Endothelial cell of umbilical vein (primary cell): ENCODE data around the gene ITPRID1. TPM values are rescaled to one million over a fixed set of nuclear protein-coding genes. Genes with fewer than 3 reads are reported as not detected.

ENCODE experiments used
- BruUV-seq: library from RNA; stranded (reverse); fragments of 400-500 nt; replicated peaks from 2 replicates; lab custom pipeline; 2021; lab: Mats Ljungman, UMichigan
- CTCF ChIA-PET: fragments of 300-600, 350-600 bp; sonication (Branson Sonifier 250); formaldehyde crosslinking; loops from one replicate; lab custom pipeline; 2021; ENCODE audit warnings: antibody characterized with exemption, inconsistent platforms; lab: Charles Lee
- POLR2A ChIA-PET: fragments of 300-600, 350-600 bp; sonication (Branson Sonifier 250); formaldehyde crosslinking; loops from one replicate; lab custom pipeline; 2021; ENCODE audit warnings: antibody characterized with exemption, inconsistent platforms; lab: Charles Lee
- DNase-seq: peaks from one replicate; pipeline ENCODE4 v3.0.0-alpha.2; 2011; ENCODE audit warnings: low read depth, low spot score
- FAIRE-seq: peaks from 2 replicates; lab custom pipeline; 2011; peaks lifted over from hg19 to GRCh38; lab: Jason Lieb, UNC
- H2AFZ ChIP-seq: 2 replicates; pipeline ENCODE4 v1.6.0; 2012; ENCODE audit warnings: low read depth, low read length, control low read depth, inconsistent platforms
- H3K27ac ChIP-seq: 2 replicates; pipeline ENCODE4 v1.5.1; 2011; ENCODE audit warnings: low read depth, mild to moderate bottlenecking, control low read depth, low read length, moderate library complexity; ENCODE audit not compliant: insufficient read depth
- H3K27me3 ChIP-seq, 2 experiments: 2 replicates each; pipeline versions ENCODE4 v1.6.0 to v1.6.1; 2011; ENCODE audit warnings: low read length in 2 of 2, mixed read lengths in 1 of 2; ENCODE audit not compliant: control insufficient read depth in 2 of 2, insufficient read depth in 2 of 2
- H3K36me3 ChIP-seq, 2 experiments: 2 replicates in 1 of 2; 3 replicates in 1 of 2; pipeline ENCODE4 v1.5.1; 2011; ENCODE audit warnings: low read length in 2 of 2, mild to moderate bottlenecking in 1 of 2, moderate library complexity in 1 of 2; ENCODE audit not compliant: control insufficient read depth in 2 of 2, insufficient read depth in 2 of 2; ENCODE audit errors: extremely low read depth in 1 of 2
- H3K4me1 ChIP-seq: 3 replicates; pipeline ENCODE4 v1.5.1; 2011; ENCODE audit warnings: mild to moderate bottlenecking, low read length; ENCODE audit not compliant: control insufficient read depth, insufficient read depth; ENCODE audit errors: extremely low read depth
- H3K4me2 ChIP-seq: 2 replicates; pipeline ENCODE4 v1.6.1; 2011; ENCODE audit warnings: low read length, control low read depth, mixed read lengths; ENCODE audit not compliant: insufficient read depth
- H3K4me3 ChIP-seq, 3 experiments: fragments of 200-600 bp in 1 of 3; sonication (generic), shearing (Covaris generic) in 1 of 3; replicated peaks in 1 of 3; 2 replicates each; pipeline ENCODE4 v1.5.1; 2011 to 2016; ENCODE audit warnings: control low read depth in 3 of 3, low read length in 3 of 3, mild to moderate bottlenecking in 2 of 3, inconsistent platforms in 1 of 3, low read depth in 1 of 3, moderate library complexity in 1 of 3; ENCODE audit not compliant: insufficient read depth in 1 of 3
- H3K79me2 ChIP-seq: 2 replicates; pipeline ENCODE4 v1.6.0; 2012; ENCODE audit warnings: low read length, inconsistent platforms; ENCODE audit not compliant: control insufficient read depth, insufficient read depth
- H3K9ac ChIP-seq: replicated peaks from 2 replicates; pipeline ENCODE3; 2011; ENCODE audit warnings: low read length, control low read depth; ENCODE audit not compliant: insufficient read depth; ENCODE audit errors: extremely low read depth
- H3K9me1 ChIP-seq: replicated peaks from 3 replicates; pipeline ENCODE4 v1.6.0; 2011; ENCODE audit warnings: mild to moderate bottlenecking, low read length; ENCODE audit not compliant: control insufficient read depth, insufficient read depth; ENCODE audit errors: extremely low read depth
- H3K9me3 ChIP-seq: replicated peaks from 2 replicates; pipeline ENCODE4 v1.5.1; 2012; ENCODE audit warnings: low read length, inconsistent platforms; ENCODE audit not compliant: control insufficient read depth, insufficient read depth
- H4K20me1 ChIP-seq: replicated peaks from 2 replicates; pipeline ENCODE3; 2011; ENCODE audit warnings: mild to moderate bottlenecking, low read length; ENCODE audit not compliant: control insufficient read depth, insufficient read depth; ENCODE audit errors: extremely low read depth
- EZH2 ChIP-seq: IDR thresholded peaks from 2 replicates; pipeline ENCODE4 v1.6.1; 2012; ENCODE audit warnings: borderline replicate concordance, low read depth, mild to moderate bottlenecking, moderate library complexity, low read length, inconsistent platforms; ENCODE audit not compliant: severe bottlenecking
- FOS ChIP-seq: IDR thresholded peaks from 2 replicates; pipeline ENCODE4 v1.6.1; 2011; ENCODE audit warnings: mild to moderate bottlenecking, low read length, moderate library complexity, borderline replicate concordance; ENCODE audit not compliant: insufficient read depth
- GATA2 ChIP-seq: IDR thresholded peaks from 2 replicates; pipeline ENCODE4 v1.7.0; 2011; ENCODE audit warnings: low read depth, mild to moderate bottlenecking, moderate library complexity, mixed read lengths, low read length; ENCODE audit not compliant: insufficient read length, insufficient read depth
- JUN ChIP-seq: IDR thresholded peaks from 2 replicates; pipeline ENCODE4 v1.6.1; 2011; ENCODE audit warnings: borderline replicate concordance, low read depth; ENCODE audit not compliant: insufficient read length, insufficient read depth
- MYC ChIP-seq: IDR thresholded peaks from one replicate; pipeline ENCODE4 v1.6.1; 2011; ENCODE audit warnings: mild to moderate bottlenecking, low read depth, low read length
- POLR2A ChIP-seq: IDR thresholded peaks from 2 replicates; pipeline ENCODE4 v1.6.1; 2012; ENCODE audit warnings: low read depth, mild to moderate bottlenecking, control low read depth, low read length
- POLR2AphosphoS5 ChIP-seq: IDR thresholded peaks from 2 replicates; pipeline ENCODE4 v1.6.1; 2012; ENCODE audit warnings: low read depth, mild to moderate bottlenecking, control low read depth, low read length, moderate library complexity; ENCODE audit not compliant: insufficient read depth
- dilution Hi-C: fragments of 300-500 bp; cut with MboI; formaldehyde crosslinking; loops from one replicate; pipeline ENCODE4 v1.15.0; 2019; ENCODE audit warnings: low sequenced_read_pairs; ENCODE audit not compliant: extremely low pct_ligation_motif_present
- intact Hi-C: fragments of 100-400 bp; cut with micrococcal nuclease; formaldehyde crosslinking; loops from one replicate; pipeline ENCODE4 v1.10.0; 2022
- polyA plus RNA-seq, 4 experiments: library from polyadenylated mRNA; depleted of rRNA in 3 of 4; stranded (reverse) in 3 of 4; unstranded in 1 of 4; fragments of >200 nt; gene quantifications; 2 replicates each; pipeline versions ENCODE4 v1.2.1 to v1.2.3, GENCODE V29; 2011 to 2012; ENCODE audit warnings: missing spikeins in 1 of 4
- total RNA-seq: library from RNA; stranded (reverse); gene quantifications from 2 replicates; pipeline ENCODE4 v1.2.3, GENCODE V29; 2021
- TF ChIP-seq, protein P1 (sequence below), 2 donors: IDR thresholded peaks; 1 replicate in 1 of 2; 2 replicates in 1 of 2; pipeline ENCODE4 v1.5.1; 2011; ENCODE audit warnings: low read length in 2 of 2, mild to moderate bottlenecking in 2 of 2, moderate library complexity in 2 of 2, control low read depth in 1 of 2, inconsistent platforms in 1 of 2, low read depth in 1 of 2; ENCODE audit not compliant: insufficient read depth in 1 of 2; ENCODE audit errors: extremely low read depth in 1 of 2
- TF ChIP-seq, protein P2 (sequence below): IDR thresholded peaks from 2 replicates; pipeline ENCODE4 v1.6.1; 2011; ENCODE audit not compliant: insufficient read depth, insufficient read length

The ITPRID1 gene
- total and polyA plus RNA-seq, 2 donors (not counting 3 experiments of a cell fraction or from before 2014, with no cell fraction given): not detected

DNA sequence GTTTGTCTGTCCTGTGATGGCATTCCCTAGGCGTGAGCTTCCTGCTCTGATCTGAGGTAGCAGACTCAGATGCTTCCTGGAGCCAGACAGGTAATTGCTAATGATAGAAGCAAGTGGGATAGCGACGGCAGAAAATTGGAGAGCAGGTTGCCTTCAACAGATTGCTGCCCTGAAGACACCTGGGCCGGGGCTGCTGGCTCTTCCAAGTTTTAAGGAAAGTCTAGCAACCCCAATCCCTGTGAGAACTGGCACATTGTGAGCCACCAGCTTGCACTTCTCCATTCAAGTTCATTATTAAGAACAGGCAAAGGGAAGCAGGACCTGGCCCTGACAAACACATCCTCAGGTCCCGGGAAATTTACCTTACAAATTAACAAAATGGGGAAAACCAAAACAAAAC lies 50.8 kb downstream of the ITPRID1 start:
- dilution Hi-C loops: no loop called here

More for the DNA sequence above, 50.8 kb downstream of the ITPRID1 start:
- H3K4me1 ChIP-seq: no peaks in the 10 kb centered on the region
- no peaks in the 10 kb centered on the region for H4K20me1 ChIP-seq
- no peak for DNase-seq
- H3K4me2 ChIP-seq: no peak overlapping the region
- no peak overlapping the region for H3K27ac ChIP-seq
- ChIA-PET POLR2A (no interaction called here), CTCF (interaction anchor here (1.4 to 1.6 kb wide), 2 partner anchors 11 to 121 kb away, joined by 3 to 4 read pairs; no protein-coding TSS in a partner anchor)
- no peaks in the 10 kb centered on the region for H3K9me1 ChIP-seq
- no peak for FAIRE-seq
- H3K27me3 ChIP-seq: no peaks in the 10 kb centered on the region
- BruUV-seq: no TSS peak
- H3K9me3 ChIP-seq: no peaks in the 10 kb centered on the region
- H3K36me3 ChIP-seq: no peaks in the 10 kb centered on the region
- intact Hi-C loops: no loop called here
- no peak overlapping the region for H2AFZ ChIP-seq
- H3K9ac ChIP-seq: no peak overlapping the region
- TF ChIP-seq POLR2AphosphoS5: no peak
- no peak for TF ChIP-seq GATA2
- TF ChIP-seq, protein P1, sequence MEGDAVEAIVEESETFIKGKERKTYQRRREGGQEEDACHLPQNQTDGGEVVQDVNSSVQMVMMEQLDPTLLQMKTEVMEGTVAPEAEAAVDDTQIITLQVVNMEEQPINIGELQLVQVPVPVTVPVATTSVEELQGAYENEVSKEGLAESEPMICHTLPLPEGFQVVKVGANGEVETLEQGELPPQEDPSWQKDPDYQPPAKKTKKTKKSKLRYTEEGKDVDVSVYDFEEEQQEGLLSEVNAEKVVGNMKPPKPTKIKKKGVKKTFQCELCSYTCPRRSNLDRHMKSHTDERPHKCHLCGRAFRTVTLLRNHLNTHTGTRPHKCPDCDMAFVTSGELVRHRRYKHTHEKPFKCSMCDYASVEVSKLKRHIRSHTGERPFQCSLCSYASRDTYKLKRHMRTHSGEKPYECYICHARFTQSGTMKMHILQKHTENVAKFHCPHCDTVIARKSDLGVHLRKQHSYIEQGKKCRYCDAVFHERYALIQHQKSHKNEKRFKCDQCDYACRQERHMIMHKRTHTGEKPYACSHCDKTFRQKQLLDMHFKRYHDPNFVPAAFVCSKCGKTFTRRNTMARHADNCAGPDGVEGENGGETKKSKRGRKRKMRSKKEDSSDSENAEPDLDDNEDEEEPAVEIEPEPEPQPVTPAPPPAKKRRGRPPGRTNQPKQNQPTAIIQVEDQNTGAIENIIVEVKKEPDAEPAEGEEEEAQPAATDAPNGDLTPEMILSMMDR (IDR thresholded peaks at IDR 0.05; ENCODE audit: extremely low read depth in 1 of 2, insufficient read depth in 1 of 2, low read depth in 1 of 2, low read length in 2 of 2): no peak
- no peak for TF ChIP-seq JUN
- TF ChIP-seq, protein P2, sequence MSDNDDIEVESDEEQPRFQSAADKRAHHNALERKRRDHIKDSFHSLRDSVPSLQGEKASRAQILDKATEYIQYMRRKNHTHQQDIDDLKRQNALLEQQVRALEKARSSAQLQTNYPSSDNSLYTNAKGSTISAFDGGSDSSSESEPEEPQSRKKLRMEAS: no peak
- no peak for TF ChIP-seq EZH2
- no peak for TF ChIP-seq FOS
- TF ChIP-seq MYC: no peak
- no peak for TF ChIP-seq POLR2A
- no peaks in the 10 kb centered on the region for H3K79me2 ChIP-seq
- H3K4me3 ChIP-seq: no peak overlapping the region
